Measurements from ENCODE around the gene RAB9B. TPM values are rescaled to one million over a fixed set of nuclear protein-coding genes. Genes with fewer than 3 reads are reported as not detected.
"Not testable (repeated sequence)": the region's sequence is repeated elsewhere in the genome, so short reads cannot be mapped to it uniquely, and the experiment has no call there.

RAB9B gene
- total RNA-seq, 4 donors from 2014 or later, result 0.23 to 3.8 (median 0.35) TPM; not detected in 1

GRCh38 chrX:103828529-103828928, 3.5 kb downstream of the RAB9B start:
- 56 to 80% methylated on average over 2 of the region's 2 CpGs for WGBS, 2 donors
- intact Hi-C loops (cut with DNase I), result no loop called here
- H3K4me3 ChIP-seq, result no peak overlapping the region

GRCh38 chrX:103825881-103826280, 6.2 kb downstream of the RAB9B start:
- Histone ChIP-seq H3K36me3 (no peaks in the 10 kb centered on the region), H3K27me3 (no peaks in the 10 kb centered on the region), H3K4me1 (no peaks in the 10 kb centered on the region), H3K4me3 (no peak overlapping the region), H3K9me3 (no peaks in the 10 kb centered on the region), H3K27ac (no peak overlapping the region)
- TF ChIP-seq POLR2A (IDR thresholded peaks at IDR 0.05) (no peak), CTCF (IDR thresholded peaks at IDR 0.05) (no peak)
- no peak for DNase-seq
- intact Hi-C loops (cut with DNase I), result no loop called here
- 63 to 67% methylated on average over 1 of the region's 1 CpG for WGBS, 2 donors

More at GRCh38 chrX:103828529-103828928, 3.5 kb downstream of the RAB9B start:
- peak overlapping the region in 1 of 4 donors; percentile 59 for H3K27ac ChIP-seq
- TF ChIP-seq POLR2A (IDR thresholded peaks at IDR 0.05), result no peak
- DNase-seq, result no peak
- peaks cover 0 to 3% (median 0%) of the 10 kb centered on the region in 4 donors for H3K27me3 ChIP-seq
- no peaks in the 10 kb centered on the region for H3K36me3 ChIP-seq
- no peaks in the 10 kb centered on the region for H3K9me3 ChIP-seq
- H3K4me1 ChIP-seq, result peaks cover 0 to 5% (median 0%) of the 10 kb centered on the region in 3 donors

GRCh38 chrX:103823591-103823990, 8.5 kb downstream of the RAB9B start:
- TF ChIP-seq CTCF (IDR thresholded peaks at IDR 0.05) (no peak), POLR2A (IDR thresholded peaks at IDR 0.05) (no peak)
- no peak for DNase-seq
- H3K4me1 ChIP-seq, result no peaks in the 10 kb centered on the region
- H3K4me3 ChIP-seq, result no peak overlapping the region
- H3K27ac ChIP-seq, result no peak overlapping the region
- H3K27me3 ChIP-seq, result no peaks in the 10 kb centered on the region
- intact Hi-C loops (cut with DNase I), result no loop called here
- H3K9me3 ChIP-seq, result no peaks in the 10 kb centered on the region
- no peaks in the 10 kb centered on the region for H3K36me3 ChIP-seq

- H3K27ac ChIP-seq; H3K9me3 ChIP-seq; H3K36me3 ChIP-seq; DNase-seq; H3K4me3 ChIP-seq; H3K27me3 ChIP-seq; intact Hi-C loops (cut with DNase I); H3K4me1 ChIP-seq: not testable (repeated sequence)
- WGBS, 2 donors, result 71 to 92% methylated on average over 1 to 6 of the region's 6 CpGs
Observed at GRCh38 chrX:103820802-103821201, 11.3 kb downstream of the RAB9B start.

- intact Hi-C loops (cut with DNase I), result no loop called here
- no peak for DNase-seq
- no peaks in the 10 kb centered on the region for H3K36me3 ChIP-seq
- 44 to 46% methylated on average over 7 of the region's 7 CpGs for WGBS, 2 donors
- H3K9me3 ChIP-seq, result no peaks in the 10 kb centered on the region
- TF ChIP-seq CTCF (IDR thresholded peaks at IDR 0.05) (no peak), POLR2A (IDR thresholded peaks at IDR 0.05) (no peak)
- peak overlapping the region in 1 of 4 donors; percentile 33 for H3K27ac ChIP-seq
- no peaks in the 10 kb centered on the region for H3K4me1 ChIP-seq
- no peak overlapping the region for H3K4me3 ChIP-seq
- no peaks in the 10 kb centered on the region for H3K27me3 ChIP-seq
Observed at GRCh38 chrX:103818842-103819619, 13.0 kb downstream of the RAB9B start.

- Histone ChIP-seq H3K9me3 (no peaks in the 10 kb centered on the region), H3K27ac (no peak overlapping the region), H3K36me3 (no peaks in the 10 kb centered on the region), H3K27me3 (no peaks in the 10 kb centered on the region), H3K4me3 (no peak overlapping the region), H3K4me1 (no peaks in the 10 kb centered on the region)
- intact Hi-C loops (cut with DNase I), result no loop called here
- TF ChIP-seq CTCF (IDR thresholded peaks at IDR 0.05), result peak; percentile 60 to 88 (median 72)
- TF ChIP-seq POLR2A (IDR thresholded peaks at IDR 0.05), result no peak
- 18 to 21% methylated on average over 5 of the region's 5 CpGs for WGBS, 2 donors
- DNase-seq, result no peak
Observed at GRCh38 chrX:103817502-103817901, 14.6 kb downstream of the RAB9B start.

GRCh38 chrX:103817101-103817500, 15.0 kb downstream of the RAB9B start:
- H3K27me3 ChIP-seq; DNase-seq; H3K4me3 ChIP-seq; intact Hi-C loops (cut with DNase I); H3K27ac ChIP-seq; H3K4me1 ChIP-seq; H3K36me3 ChIP-seq; H3K9me3 ChIP-seq: not testable (repeated sequence)
- WGBS, 2 donors, result 39 to 49% methylated on average over 4 to 5 of the region's 5 CpGs
